ENCODE measurements around the gene RND1. TPM values are rescaled to one million over a fixed set of nuclear protein-coding genes. Genes with fewer than 3 reads are reported as not detected.
"Not testable (repeated sequence)": the region's sequence is repeated elsewhere in the genome, so short reads cannot be mapped to it uniquely, and the experiment has no call there.

The RND1 gene
- total and polyA plus RNA-seq, 5 experiments from 2014 or later: 0.15 to 3.9 (median 2.1) TPM

DNA sequence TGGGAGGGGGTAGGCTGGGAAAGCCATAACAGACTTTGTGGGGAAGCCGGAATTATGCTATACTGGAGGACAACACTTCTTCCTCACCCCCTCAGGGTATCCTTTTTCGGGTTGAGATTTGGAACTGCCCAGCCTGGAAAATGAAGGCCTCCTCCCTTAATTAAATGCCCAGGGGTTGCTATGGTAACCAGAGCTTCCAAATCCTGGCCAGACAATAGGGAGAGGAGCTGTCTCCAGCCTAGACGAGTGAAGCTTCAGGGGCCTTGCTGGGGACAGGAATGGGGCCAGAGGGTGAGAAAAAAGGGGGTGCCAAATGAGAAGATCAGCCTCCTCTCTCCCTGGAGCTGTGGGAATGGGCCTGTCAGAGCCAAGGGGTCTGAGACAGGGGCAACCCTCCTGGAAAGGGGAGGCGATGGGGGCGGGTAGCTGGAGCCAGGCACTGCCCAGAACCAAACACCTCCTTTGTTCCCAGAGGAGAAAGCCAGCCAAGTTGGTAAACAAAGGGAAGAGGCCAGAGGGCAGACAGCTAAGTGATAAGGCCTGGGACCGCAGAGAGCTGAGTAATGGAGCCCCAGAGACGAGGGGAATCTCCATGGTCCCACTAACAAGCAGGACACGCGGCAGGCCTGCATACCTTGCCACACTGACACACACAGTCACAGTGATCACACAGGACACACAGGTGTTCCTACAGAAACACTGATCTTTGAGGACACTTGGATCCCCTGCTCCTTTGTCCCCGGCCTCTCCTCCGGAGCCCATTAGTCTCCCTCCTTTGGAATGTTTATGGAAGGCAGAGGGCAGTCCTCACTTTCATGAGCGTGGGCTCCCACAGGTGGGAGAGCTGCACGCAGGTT lies 17.9 kb upstream of the RND1 start:
- Mint-ChIP-seq H3K4me1 (peaks cover 0 to 3% (median under 1%) of the 10 kb centered on the region in 4 donors), H3K27ac (peak overlapping the region in 1 of 10 donors; percentile 42), H3K9me3 (no peaks in the 10 kb centered on the region), H3K4me3 (no peak overlapping the region), H3K27me3 (peaks cover 8 to 29% (median 19%) of the 10 kb centered on the region in 5 donors), H3K36me3 (no peaks in the 10 kb centered on the region)
- ATAC-seq: no peak
- no peak for DNase-seq
- POLR2A ChIA-PET: no interaction called here

DNA sequence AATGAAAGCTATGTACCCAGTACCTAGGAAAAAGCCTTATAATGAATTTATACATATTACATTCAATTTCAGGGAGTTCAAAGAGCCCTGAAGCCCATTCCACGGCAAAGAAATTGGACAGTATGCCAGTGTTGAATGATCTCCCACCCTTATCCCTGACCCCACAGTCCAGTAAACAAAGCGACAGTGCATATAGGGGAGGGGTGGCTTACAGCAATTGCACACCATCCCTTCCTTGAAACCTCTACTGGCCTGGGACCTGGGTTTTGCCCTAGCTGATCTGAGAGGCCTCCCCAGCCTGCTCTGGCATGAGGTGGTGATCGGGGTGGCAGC lies 17.3 kb upstream of the RND1 start:
- Mint-ChIP-seq H3K4me1 (peaks cover 0 to 3% (median under 1%) of the 10 kb centered on the region in 4 donors), H3K9me3 (no peaks in the 10 kb centered on the region), H3K4me3 (no peak overlapping the region), H3K27ac (peak overlapping the region in 2 of 10 donors; percentile 42 to 59), H3K27me3 (peaks cover 8 to 29% (median 19%) of the 10 kb centered on the region in 5 donors), H3K36me3 (no peaks in the 10 kb centered on the region)
- no peak for DNase-seq
- ATAC-seq: no peak
- POLR2A ChIA-PET: no interaction called here

DNA sequence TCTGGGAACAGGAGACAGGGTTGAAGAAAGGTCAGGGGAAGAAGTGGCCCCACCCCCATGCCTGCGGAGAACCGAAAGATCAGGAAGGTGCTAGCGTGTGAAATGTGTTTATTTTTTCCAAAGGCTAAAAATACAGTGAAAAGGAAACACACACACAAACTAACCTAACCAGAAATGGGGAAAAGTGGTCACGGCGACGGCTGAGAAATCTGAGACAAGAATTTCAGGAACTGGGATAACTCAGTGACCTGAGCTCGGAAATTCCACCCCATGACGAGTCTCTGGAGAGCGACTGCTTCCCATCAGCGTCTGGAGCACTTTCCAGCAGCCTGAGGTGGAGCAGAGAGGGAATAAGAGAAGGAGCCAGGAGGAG lies 16.6 kb upstream of the RND1 start:
- H3K9me3 Mint-ChIP-seq: no peaks in the 10 kb centered on the region
- POLR2A ChIA-PET: no interaction called here
- H3K27me3 Mint-ChIP-seq: peaks cover 8 to 29% (median 19%) of the 10 kb centered on the region in 5 donors
- ATAC-seq: no peak
- H3K4me3 Mint-ChIP-seq: no peak overlapping the region
- no peaks in the 10 kb centered on the region for H3K36me3 Mint-ChIP-seq
- peaks cover 0 to 3% (median under 1%) of the 10 kb centered on the region in 4 donors for H3K4me1 Mint-ChIP-seq
- no peak overlapping the region for H3K27ac Mint-ChIP-seq
- no peak for DNase-seq

DNA sequence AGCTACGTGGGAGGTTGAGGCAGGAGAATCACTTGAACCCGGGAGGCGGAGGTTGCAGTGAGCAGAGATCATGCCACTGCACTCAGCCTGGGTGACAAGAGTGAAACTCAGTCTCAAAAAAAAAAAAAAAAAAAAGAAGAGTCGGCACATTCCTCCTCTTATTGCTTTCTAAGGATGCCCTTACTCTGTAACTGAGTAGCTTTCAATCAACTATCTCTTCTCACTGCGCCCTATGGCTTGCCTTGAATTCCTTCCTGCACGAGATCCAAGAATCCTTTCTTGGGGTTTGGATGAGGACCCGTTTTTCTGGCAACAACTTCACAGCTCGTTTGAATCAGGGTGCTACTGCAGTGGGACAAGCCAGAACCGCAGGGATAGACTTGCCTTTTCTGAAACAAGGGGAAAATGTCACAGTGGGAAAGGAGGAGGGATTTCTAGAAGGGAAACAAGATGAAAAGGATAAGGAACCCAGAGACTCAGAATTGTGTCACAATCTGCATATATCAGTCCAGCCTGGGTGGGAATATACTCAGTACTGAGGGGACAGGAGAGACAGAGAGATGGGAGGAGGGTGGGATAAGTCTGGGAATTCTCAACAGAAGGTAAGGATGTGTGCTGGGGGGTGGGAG lies 16.1 kb upstream of the RND1 start:
- peak overlapping the region in 1 of 10 donors; percentile 69 for H3K27ac Mint-ChIP-seq
- ATAC-seq (no peak), DNase-seq (no peak)
- POLR2A ChIA-PET: no interaction called here
- no peaks in the 10 kb centered on the region for H3K36me3 Mint-ChIP-seq
- H3K4me1 Mint-ChIP-seq: peaks cover 0 to 3% (median under 1%) of the 10 kb centered on the region in 4 donors
- peaks cover 8 to 29% (median 19%) of the 10 kb centered on the region in 5 donors for H3K27me3 Mint-ChIP-seq
- H3K9me3 Mint-ChIP-seq: no peaks in the 10 kb centered on the region
- no peak overlapping the region for H3K4me3 Mint-ChIP-seq

- Mint-ChIP-seq H3K27me3 (peaks cover 8 to 29% (median 19%) of the 10 kb centered on the region in 5 donors), H3K9me3 (no peaks in the 10 kb centered on the region), H3K4me1 (peaks cover 0 to 3% (median under 1%) of the 10 kb centered on the region in 4 donors), H3K4me3 (no peak overlapping the region), H3K27ac (no peak overlapping the region), H3K36me3 (no peaks in the 10 kb centered on the region)
- POLR2A ChIA-PET: interaction anchor here (0.7 kb wide), 1 partner anchor 15 kb away, joined by 3 read pairs; the partner anchor contains the start of gene RND1
- no peak for DNase-seq
- no peak for ATAC-seq
These were observed 15.0 kb upstream of the RND1 start for GRCh38 chr12:48880647-48881046.

DNA sequence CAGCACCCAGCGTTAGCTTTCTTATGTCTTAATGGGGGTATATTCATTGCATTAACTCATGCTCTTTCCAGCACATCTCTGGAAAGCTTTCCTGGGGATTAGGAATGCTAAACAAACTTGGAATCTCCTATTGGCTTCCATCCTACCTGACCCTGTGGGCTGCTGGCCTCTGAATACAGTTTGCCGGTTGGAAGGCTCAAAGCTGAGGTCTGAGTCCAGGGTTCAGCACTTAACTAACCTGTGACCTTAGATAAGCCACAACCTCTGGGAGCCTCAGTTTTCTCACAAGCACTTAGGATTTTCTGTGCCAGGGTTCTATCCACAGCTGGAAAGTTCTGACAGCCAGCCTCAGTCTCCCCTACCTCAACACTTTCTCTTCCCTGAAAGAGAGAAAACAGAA lies 12.9 kb upstream of the RND1 start:
- H3K27ac Mint-ChIP-seq: no peak overlapping the region
- H3K27me3 Mint-ChIP-seq: peaks cover 8 to 29% (median 19%) of the 10 kb centered on the region in 5 donors
- H3K4me3 Mint-ChIP-seq: no peak overlapping the region
- H3K36me3 Mint-ChIP-seq: no peaks in the 10 kb centered on the region
- ATAC-seq: no peak
- DNase-seq: no peak
- H3K4me1 Mint-ChIP-seq: peaks cover 0 to 3% (median under 1%) of the 10 kb centered on the region in 4 donors
- POLR2A ChIA-PET: no interaction called here
- no peaks in the 10 kb centered on the region for H3K9me3 Mint-ChIP-seq

GRCh38 chr12:48875944-48876515 lies 10.4 kb upstream of the RND1 start:
- Mint-ChIP-seq H3K4me3 (no peak overlapping the region), H3K9me3 (no peaks in the 10 kb centered on the region), H3K4me1 (no peaks in the 10 kb centered on the region), H3K36me3 (no peaks in the 10 kb centered on the region), H3K27me3 (peaks cover 8 to 14% (median 12%) of the 10 kb centered on the region in 5 donors), H3K27ac (no peak overlapping the region)
- no peak for DNase-seq
- ATAC-seq: no peak
- POLR2A ChIA-PET: no interaction called here

DNA sequence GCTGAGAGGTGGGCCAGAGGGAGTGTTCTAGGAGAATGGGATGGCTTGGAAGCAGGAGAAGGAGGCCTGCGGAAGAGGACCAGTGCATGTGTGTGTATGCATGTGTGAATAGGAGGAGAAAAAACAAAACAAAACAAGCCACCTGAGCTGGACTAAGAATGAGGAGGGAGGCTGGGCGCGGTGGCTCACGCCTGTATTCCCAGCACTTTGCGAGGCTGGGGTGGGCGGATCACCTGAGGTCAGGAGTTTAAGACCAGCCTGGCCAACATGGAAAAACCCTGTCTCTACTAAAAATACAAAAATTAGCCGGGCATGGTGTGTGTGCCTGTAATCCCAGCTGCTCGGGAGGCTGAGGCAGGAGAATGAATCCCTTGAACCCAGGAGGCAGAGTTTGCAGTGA lies 7.9 kb upstream of the RND1 start:
- DNase-seq, H3K4me1 Mint-ChIP-seq, H3K36me3 Mint-ChIP-seq, H3K27ac Mint-ChIP-seq, H3K4me3 Mint-ChIP-seq, H3K9me3 Mint-ChIP-seq, ATAC-seq, H3K27me3 Mint-ChIP-seq, POLR2A ChIA-PET: not testable (repeated sequence)

DNA sequence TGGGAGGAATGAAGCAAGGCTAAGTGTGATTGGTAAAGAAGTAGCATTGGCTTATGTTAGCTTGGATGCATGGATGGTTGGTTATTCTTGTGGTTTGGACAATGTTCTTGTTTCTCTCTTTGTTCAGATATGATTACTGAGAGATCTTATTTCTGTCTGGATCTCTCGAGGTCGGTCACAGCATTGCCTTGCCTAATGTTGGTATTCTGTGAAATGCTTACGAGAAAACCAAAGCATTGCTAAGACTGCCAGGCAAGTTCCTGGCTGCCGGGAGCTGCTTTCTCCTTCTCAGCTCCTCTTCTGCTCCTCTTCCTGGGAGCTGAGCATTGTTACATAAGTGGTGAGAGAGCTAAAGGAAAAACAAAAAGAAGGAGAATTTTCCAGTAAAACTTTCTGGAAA lies 7.4 kb upstream of the RND1 start:
- Mint-ChIP-seq H3K36me3 (no peaks in the 10 kb centered on the region), H3K27ac (no peak overlapping the region)
- POLR2A ChIA-PET: no interaction called here

GRCh38 chr12:48869191-48869590 lies 3.5 kb upstream of the RND1 start:
- H3K9me3 Mint-ChIP-seq: no peaks in the 10 kb centered on the region
- POLR2A ChIA-PET: no interaction called here
- H3K36me3 Mint-ChIP-seq: no peaks in the 10 kb centered on the region
- H3K27me3 Mint-ChIP-seq: peaks cover 0 to 4% (median 2%) of the 10 kb centered on the region in 5 donors
- no peak for ATAC-seq
- H3K4me1 Mint-ChIP-seq: peaks cover 13 to 21% (median 19%) of the 10 kb centered on the region in 4 donors
- peak overlapping the region in 3 of 10 donors; percentile 17 to 66 (median 24) for H3K27ac Mint-ChIP-seq
- peak overlapping the region in 1 of 10 donors; percentile 34 for H3K4me3 Mint-ChIP-seq
- no peak for DNase-seq

More for the DNA sequence above, 7.4 kb upstream of the RND1 start:
- no peak for DNase-seq
- H3K9me3 Mint-ChIP-seq: no peaks in the 10 kb centered on the region
- ATAC-seq: no peak
- H3K4me3 Mint-ChIP-seq: no peak overlapping the region
- H3K4me1 Mint-ChIP-seq: no peaks in the 10 kb centered on the region
- no peaks in the 10 kb centered on the region for H3K27me3 Mint-ChIP-seq

- Mint-ChIP-seq H3K9me3 (no peaks in the 10 kb centered on the region), H3K27ac (peak overlapping the region in 2 of 10 donors; percentile 15 to 17), H3K36me3 (no peaks in the 10 kb centered on the region), H3K4me3 (no peak overlapping the region), H3K27me3 (peaks cover 2 to 11% (median 8%) of the 10 kb centered on the region in 5 donors), H3K4me1 (peaks cover 13 to 25% (median 24%) of the 10 kb centered on the region in 4 donors)
- ATAC-seq (no peak), DNase-seq (no peak)
- POLR2A ChIA-PET: interaction anchor here (1.2 kb wide), 1 partner anchor 16 kb away, joined by 3 read pairs; no protein-coding TSS in a partner anchor
These were observed 2.8 kb upstream of the RND1 start for GRCh38 chr12:48868451-48868850.

DNA sequence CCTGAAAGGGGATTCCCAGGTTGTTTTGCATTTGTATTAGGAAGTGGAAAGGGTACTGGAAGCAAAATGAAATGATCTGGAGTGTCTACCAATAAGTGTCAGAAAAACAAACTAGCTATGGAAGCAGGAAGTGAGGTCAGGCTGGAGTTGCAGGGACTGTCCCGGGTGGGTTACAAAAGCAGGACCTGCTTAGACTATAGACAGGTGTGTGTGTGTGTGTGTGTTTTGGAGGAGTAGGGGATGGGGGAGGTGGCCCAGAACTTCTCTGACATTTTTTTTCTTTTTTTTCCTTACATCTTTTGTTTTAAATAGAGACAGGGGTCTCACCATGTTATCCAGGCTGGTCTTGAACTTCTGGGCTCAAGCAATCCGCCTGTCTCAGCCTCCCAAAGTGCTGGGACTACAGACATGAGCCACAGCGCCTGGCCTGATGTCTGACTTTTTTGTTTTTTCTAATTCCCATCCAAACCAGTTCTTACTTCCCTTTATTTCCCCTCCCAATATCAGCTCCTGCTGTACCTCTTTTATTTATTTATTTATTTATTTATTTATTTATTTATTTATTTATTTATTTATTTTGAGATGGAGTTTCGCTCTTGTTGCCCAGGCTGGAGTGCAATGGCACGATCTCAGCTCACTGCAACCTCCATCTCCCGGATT lies 512 bp upstream of the RND1 start:
- peaks cover 0 to 3% (median 2%) of the 10 kb centered on the region in 3 donors for H3K36me3 Mint-ChIP-seq
- ATAC-seq (peak; percentile 52 to 67), DNase-seq (no peak)
- peaks cover 17 to 34% (median 26%) of the 10 kb centered on the region in 5 donors for H3K27me3 Mint-ChIP-seq
- POLR2A ChIA-PET: interaction anchor here (0.7 to 2.4 kb wide), 7 partner anchors 9 to 128 kb away, joined by 3 to 46 read pairs (median 4); partner anchors contain the start of genes DDX23 and FKBP11
- no peaks in the 10 kb centered on the region for H3K9me3 Mint-ChIP-seq
- H3K27ac Mint-ChIP-seq: peak overlapping the region; percentile 60 to 98 (median 90)
- H3K4me1 Mint-ChIP-seq: peaks cover 13 to 25% (median 24%) of the 10 kb centered on the region in 4 donors
- peak overlapping the region; percentile 82 to 99 (median 94) for H3K4me3 Mint-ChIP-seq
